Endodermal cell (in vitro differentiated cells): ENCODE results near the gene EDEM1. TPM values are rescaled to one million over a fixed set of nuclear protein-coding genes. Genes with fewer than 3 reads are reported as not detected.

Experiments used
- DNase-seq: peaks from one replicate; pipeline ENCODE4 v3.0.0-alpha.2; 2017
- H3K27ac ChIP-seq: 2 replicates; pipeline ENCODE4 v1.5.1; 2013; ENCODE audit warnings: mild to moderate bottlenecking, low read depth, low read length, moderate library complexity
- H3K27me3 ChIP-seq: 2 replicates; pipeline ENCODE4 v1.6.1; 2013; ENCODE audit warnings: mild to moderate bottlenecking, low read length, moderate library complexity; ENCODE audit not compliant: insufficient read depth, control insufficient read depth, poor library complexity, severe bottlenecking
- H3K36me3 ChIP-seq: 2 replicates; pipeline ENCODE4 v1.7.0; 2013; ENCODE audit warnings: mild to moderate bottlenecking, low read length, moderate library complexity; ENCODE audit not compliant: control insufficient read depth, insufficient read depth
- H3K4me1 ChIP-seq: one replicate; pipeline ENCODE4 v1.7.0; 2013; ENCODE audit warnings: low read length; ENCODE audit not compliant: control insufficient read depth, insufficient read depth
- H3K4me3 ChIP-seq: 2 replicates; pipeline ENCODE4 v1.5.1; 2013; ENCODE audit warnings: mild to moderate bottlenecking, low read length, moderate library complexity
- H3K9ac ChIP-seq: 2 replicates; pipeline ENCODE4 v1.6.1; 2013; ENCODE audit warnings: mild to moderate bottlenecking, low read length, moderate library complexity; ENCODE audit not compliant: poor library complexity, severe bottlenecking; ENCODE audit errors: extremely low read depth
- H3K9me3 ChIP-seq: 2 replicates; pipeline ENCODE4 v1.6.1; 2013; ENCODE audit warnings: mild to moderate bottlenecking, low read length, moderate library complexity; ENCODE audit not compliant: control insufficient read depth
- H3K27ac Mint-ChIP-seq: 2 replicates; pipeline ENCODE4 v1.8.0; 2020; ENCODE audit warnings: mixed read lengths
- H3K27me3 Mint-ChIP-seq: 2 replicates; pipeline ENCODE4 v1.8.0; 2021; ENCODE audit warnings: mild to moderate bottlenecking, mixed read lengths; ENCODE audit not compliant: insufficient read depth
- H3K36me3 Mint-ChIP-seq: 2 replicates; pipeline ENCODE4 v1.8.0; 2020; ENCODE audit warnings: low read depth, mixed read lengths
- H3K4me1 Mint-ChIP-seq: 2 replicates; pipeline ENCODE4 v1.8.0; 2020; ENCODE audit warnings: mixed read lengths
- H3K4me3 Mint-ChIP-seq: 2 replicates; pipeline ENCODE4 v1.8.0; 2020; ENCODE audit warnings: mild to moderate bottlenecking, moderate library complexity, mixed read lengths
- H3K9me3 Mint-ChIP-seq: 2 replicates; pipeline ENCODE4 v1.8.0; 2020; ENCODE audit warnings: mild to moderate bottlenecking, mixed read lengths
- WGBS, 2 experiments: methylation state at CpG; one replicate each; pipeline versions ENCODE4 v1.1.5 to v1.1.7; 2013; ENCODE audit warnings: missing lambda C conversion rate in 2 of 2, mixed read lengths in 1 of 2; ENCODE audit not compliant: insufficient coverage in 1 of 2, insufficient read length in 1 of 2; 5-methylcytosine and 5-hydroxymethylcytosine counted together
- total RNA-seq, 2 donors: library from RNA; stranded (reverse); fragmentation: NEBNext Ultra II Directional in 1 of 2; extraction: Animal tissue kit (Norgen Biotek cat#: 25700) in 1 of 2; gene quantifications; 2 replicates in 1 of 2; 3 replicates in 1 of 2; pipeline ENCODE4 v1.2.1, GENCODE V29; 2021
- TF ChIP-seq, protein P1 (sequence below): fragments of 200-600 bp; sonication (generic); conservative IDR thresholded peaks from 2 replicates; pipeline ENCODE4 v1.5.0; 2021; ENCODE audit warnings: antibody characterized with exemption, mild to moderate bottlenecking

EDEM1 gene
- total RNA-seq, 2 donors from 2014 or later, result 24.5 to 28.1 TPM

- Mint-ChIP-seq H3K27me3 (no peaks in the 10 kb centered on the region), H3K4me3 (no peak overlapping the region), H3K4me1 (peaks cover 7% of the 10 kb centered on the region), H3K27ac (no peak overlapping the region), H3K9me3 (no peaks in the 10 kb centered on the region), H3K36me3 (no peaks in the 10 kb centered on the region)
- Histone ChIP-seq H3K4me3 (no peak overlapping the region), H3K4me1 (no peaks in the 10 kb centered on the region), H3K27me3 (no peaks in the 10 kb centered on the region), H3K36me3 (no peaks in the 10 kb centered on the region), H3K9ac (no peak overlapping the region), H3K9me3 (no peaks in the 10 kb centered on the region), H3K27ac (no peak overlapping the region)
- WGBS, 2 experiments, result 97 to 100% methylated on average over 3 to 4 of the region's 4 CpGs
- DNase-seq, result no peak
- TF ChIP-seq, protein P1, sequence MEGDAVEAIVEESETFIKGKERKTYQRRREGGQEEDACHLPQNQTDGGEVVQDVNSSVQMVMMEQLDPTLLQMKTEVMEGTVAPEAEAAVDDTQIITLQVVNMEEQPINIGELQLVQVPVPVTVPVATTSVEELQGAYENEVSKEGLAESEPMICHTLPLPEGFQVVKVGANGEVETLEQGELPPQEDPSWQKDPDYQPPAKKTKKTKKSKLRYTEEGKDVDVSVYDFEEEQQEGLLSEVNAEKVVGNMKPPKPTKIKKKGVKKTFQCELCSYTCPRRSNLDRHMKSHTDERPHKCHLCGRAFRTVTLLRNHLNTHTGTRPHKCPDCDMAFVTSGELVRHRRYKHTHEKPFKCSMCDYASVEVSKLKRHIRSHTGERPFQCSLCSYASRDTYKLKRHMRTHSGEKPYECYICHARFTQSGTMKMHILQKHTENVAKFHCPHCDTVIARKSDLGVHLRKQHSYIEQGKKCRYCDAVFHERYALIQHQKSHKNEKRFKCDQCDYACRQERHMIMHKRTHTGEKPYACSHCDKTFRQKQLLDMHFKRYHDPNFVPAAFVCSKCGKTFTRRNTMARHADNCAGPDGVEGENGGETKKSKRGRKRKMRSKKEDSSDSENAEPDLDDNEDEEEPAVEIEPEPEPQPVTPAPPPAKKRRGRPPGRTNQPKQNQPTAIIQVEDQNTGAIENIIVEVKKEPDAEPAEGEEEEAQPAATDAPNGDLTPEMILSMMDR, result no peak
Observed at GRCh38 chr3:5264093-5264600, 76.6 kb downstream of the EDEM1 start.

DNA sequence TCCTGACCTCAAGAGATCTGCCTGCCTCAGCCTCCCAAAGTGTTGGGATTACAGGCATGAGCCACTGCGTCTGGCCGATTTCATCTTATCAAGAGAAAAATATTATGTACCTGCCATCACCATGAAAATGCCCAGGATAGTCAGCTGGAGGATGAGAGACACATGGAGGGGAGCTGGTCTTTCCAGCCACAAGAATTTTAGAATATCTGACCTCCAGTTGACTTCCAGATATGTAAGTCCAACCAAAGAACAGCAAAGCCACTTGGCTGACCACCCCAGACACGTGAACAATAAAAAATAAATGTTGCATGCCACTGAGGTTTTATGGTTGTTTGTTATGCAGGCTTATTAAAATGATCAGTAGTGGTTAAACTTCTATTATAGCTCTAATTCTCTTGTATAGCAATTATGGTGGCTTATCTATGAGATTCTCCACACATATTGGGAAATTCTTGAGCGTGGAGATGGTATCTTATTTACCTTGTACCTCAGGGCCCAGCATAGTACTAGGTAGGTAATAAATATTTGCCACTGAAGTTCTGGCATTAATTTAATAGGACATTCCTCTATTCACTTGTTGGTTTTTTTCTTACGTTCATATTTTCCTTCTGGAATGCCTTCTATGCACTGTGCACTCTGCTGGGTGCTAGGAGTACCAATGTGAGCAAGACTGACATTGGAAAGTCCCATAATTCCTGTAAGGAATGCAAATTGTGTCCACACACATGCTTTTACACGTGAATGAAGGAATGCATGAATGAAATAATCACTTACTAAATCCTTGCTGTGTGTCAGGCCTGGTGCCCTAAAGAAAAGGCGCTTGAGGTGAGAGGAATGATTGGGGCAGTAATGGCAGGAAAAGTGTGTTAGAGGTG, 77.6 kb downstream of the EDEM1 start:
- Mint-ChIP-seq H3K36me3 (no peaks in the 10 kb centered on the region), H3K9me3 (no peaks in the 10 kb centered on the region), H3K27ac (no peak overlapping the region), H3K27me3 (no peaks in the 10 kb centered on the region), H3K4me1 (peaks cover 7% of the 10 kb centered on the region), H3K4me3 (no peak overlapping the region)
- no peaks in the 10 kb centered on the region for H3K27me3 ChIP-seq
- H3K9me3 ChIP-seq, result no peaks in the 10 kb centered on the region
- DNase-seq, result peak; percentile 18
- no peak overlapping the region for H3K9ac ChIP-seq
- H3K36me3 ChIP-seq, result no peaks in the 10 kb centered on the region
- TF ChIP-seq, protein P1, result no peak
- no peak overlapping the region for H3K4me3 ChIP-seq
- WGBS, 2 experiments, result 89 to 96% methylated on average over 7 of the region's 7 CpGs
- H3K4me1 ChIP-seq, result no peaks in the 10 kb centered on the region
- no peak overlapping the region for H3K27ac ChIP-seq

DNA sequence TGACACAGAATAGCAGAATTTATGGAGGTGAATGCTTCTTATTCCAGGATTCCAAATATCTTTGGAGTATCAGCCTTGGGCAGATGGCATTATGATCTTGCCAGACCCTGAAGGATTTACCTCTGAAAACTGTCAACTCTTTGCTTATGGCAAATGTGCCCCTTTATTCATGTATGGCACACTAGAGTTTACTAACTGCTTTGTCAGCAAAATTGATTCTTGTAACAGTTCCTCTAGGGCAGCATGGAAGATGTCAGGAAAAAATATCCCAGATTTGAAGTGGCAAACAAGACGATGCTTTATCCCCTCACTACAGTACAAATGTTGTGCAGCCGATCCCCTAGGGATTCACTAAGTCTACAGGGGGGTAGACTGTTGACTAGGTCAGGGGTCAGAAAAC, 79.7 kb downstream of the EDEM1 start:
- Histone ChIP-seq H3K9me3 (no peaks in the 10 kb centered on the region), H3K4me1 (no peaks in the 10 kb centered on the region), H3K9ac (no peak overlapping the region), H3K36me3 (no peaks in the 10 kb centered on the region), H3K4me3 (no peak overlapping the region), H3K27ac (no peak overlapping the region), H3K27me3 (no peaks in the 10 kb centered on the region)
- H3K27me3 Mint-ChIP-seq, result no peaks in the 10 kb centered on the region
- H3K27ac Mint-ChIP-seq, result no peak overlapping the region
- 90 to 100% methylated on average over 2 of the region's 2 CpGs for WGBS, 2 experiments
- H3K36me3 Mint-ChIP-seq, result no peaks in the 10 kb centered on the region
- TF ChIP-seq, protein P1, result no peak
- no peak for DNase-seq
- H3K4me1 Mint-ChIP-seq, result peaks cover 8% of the 10 kb centered on the region
- H3K9me3 Mint-ChIP-seq, result no peaks in the 10 kb centered on the region
- H3K4me3 Mint-ChIP-seq, result no peak overlapping the region
